T47D (cell line): ENCODE results near the gene RELN.
A peak's percentile ranks its signal among the peaks of the same experiment; 100 is the strongest.
"Not testable (repeated sequence)": the region's sequence is repeated elsewhere in the genome, so short reads cannot be mapped to it uniquely, and the experiment has no call there.

Source experiments
- DNase-seq, 2 experiments: peaks; one replicate each; pipeline versions ENCODE4 v3.0.0 to v3.0.0-alpha.2; 2011 to 2012; ENCODE audit warnings: low read depth in 1 of 2, low spot score in 1 of 2
- JUND ChIP-seq: IDR thresholded peaks from 2 replicates; pipeline ENCODE4 v1.6.1; 2012; ENCODE audit warnings: low read depth
- in situ Hi-C: cut with HindIII; loops from 2 replicates; pipeline ENCODE4 v1.10.0; 2016; ENCODE audit warnings: low sequenced_read_pairs, low pct_unique_long_range_greater_than_20kb

Gene RELN

GRCh38 chr7:103824251-103824650 lies 165.2 kb downstream of the RELN start:
- no peak for TF ChIP-seq JUND
- in situ Hi-C loops = no loop called here
- no peak for DNase-seq

DNA sequence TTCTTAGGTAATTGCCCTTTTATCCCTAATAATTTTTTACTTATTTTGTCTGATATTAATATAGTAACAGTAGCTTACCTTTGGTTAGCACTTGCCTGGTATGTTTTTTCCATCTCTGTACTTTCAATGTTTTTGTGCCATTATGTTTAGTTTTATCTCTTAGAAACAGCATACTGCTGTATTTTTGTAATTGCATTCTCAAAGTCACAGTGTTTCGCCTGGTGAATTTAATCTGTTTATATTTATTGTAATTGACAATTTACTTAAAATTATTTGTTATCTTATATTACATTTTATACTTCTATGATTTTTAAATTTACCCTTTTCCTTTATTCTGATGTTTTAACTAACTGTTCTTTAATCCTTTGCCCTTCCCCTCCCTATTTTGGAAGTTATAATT lies 166.4 kb downstream of the RELN start:
- in situ Hi-C loops = no loop called here
- no peak for TF ChIP-seq JUND
- no peak for DNase-seq

DNA sequence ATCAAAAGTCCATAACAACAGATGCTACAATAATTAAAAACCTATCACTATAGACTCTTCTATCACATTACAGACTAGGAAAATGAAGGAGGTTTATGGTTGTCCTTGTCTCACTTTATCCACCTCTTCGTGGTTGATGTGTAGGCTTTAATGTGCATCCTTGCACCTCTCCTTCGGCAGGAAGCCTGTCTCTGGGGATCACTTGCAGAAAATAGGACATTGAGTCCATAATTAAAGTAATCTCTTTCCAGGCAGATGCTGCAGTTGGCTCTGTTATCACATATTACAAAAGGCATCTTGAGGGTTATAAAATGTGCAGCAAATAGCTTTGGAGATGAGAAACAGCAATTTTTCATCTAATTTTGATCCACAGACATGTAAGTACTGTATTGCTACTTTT lies 168.4 kb downstream of the RELN start:
- in situ Hi-C loops = no loop called here
- no peak for DNase-seq
- TF ChIP-seq JUND = no peak

GRCh38 chr7:103815972-103816371 lies 173.5 kb downstream of the RELN start:
- DNase-seq, in situ Hi-C loops: not testable (repeated sequence)

DNA sequence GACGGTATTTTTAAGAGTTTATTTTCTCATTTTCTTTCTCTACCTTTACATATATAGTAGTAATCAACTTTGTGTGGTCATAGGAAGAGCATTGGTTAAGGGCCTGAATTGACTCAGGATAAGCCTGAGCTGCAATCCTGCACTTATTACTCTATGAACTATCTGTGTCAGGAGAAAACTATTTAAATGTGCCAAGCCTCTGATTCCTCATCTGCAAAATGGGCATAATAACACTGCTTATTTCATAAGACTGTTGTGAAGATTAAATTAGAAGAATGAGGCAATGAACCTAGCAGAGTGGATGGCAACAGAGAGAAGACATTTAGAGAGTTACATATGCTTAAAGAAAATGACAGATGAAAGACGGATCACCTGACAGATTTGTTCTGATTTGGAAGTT lies 175.5 kb downstream of the RELN start:
- DNase-seq = no peak
- no peak for TF ChIP-seq JUND
- in situ Hi-C loops = no loop called here

DNA sequence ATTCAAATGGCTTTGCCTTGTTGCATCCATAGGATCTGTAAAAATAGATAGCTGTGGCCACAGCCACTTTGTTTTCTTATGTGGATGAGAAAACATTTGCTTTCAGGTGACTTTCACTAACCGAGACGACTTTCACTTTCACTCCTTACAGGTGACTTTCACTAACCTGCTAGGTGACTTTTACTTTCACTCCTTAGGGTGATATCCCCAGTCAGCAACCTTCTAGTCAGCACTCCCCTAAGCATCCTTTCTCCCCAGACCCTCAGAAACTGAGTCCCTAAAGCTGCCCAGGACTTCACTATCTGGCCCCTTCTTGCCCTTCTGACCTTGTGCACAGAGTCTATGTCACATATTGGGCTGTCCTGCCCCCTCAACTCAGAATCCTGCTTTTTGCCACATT lies 177.5 kb downstream of the RELN start:
- in situ Hi-C loops = no loop called here
- no peak for TF ChIP-seq JUND
- peak; percentile 1 to 48 for DNase-seq

DNA sequence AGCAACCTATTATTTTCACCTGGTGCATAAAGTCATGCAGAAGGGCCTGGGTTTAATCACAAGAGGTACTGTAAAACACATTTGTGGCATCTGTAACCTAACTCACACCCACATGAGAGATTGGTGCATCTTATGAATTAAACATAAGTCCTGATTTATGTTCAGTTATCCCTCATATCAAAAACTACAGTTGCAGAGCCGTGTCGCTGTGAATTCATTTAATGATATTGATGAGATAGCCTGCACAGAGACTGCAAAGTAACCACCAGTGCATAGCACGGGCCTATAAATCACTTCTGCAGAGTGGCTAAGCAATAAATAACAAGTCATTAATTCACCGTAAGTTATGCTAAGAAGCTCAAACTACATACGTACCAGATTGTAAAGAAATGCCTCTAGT lies 178.2 kb downstream of the RELN start:
- no peak for TF ChIP-seq JUND
- DNase-seq = no peak
- in situ Hi-C loops = no loop called here

GRCh38 chr7:103810112-103810744 lies 179.2 kb downstream of the RELN start:
- DNase-seq = no peak
- TF ChIP-seq JUND = no peak
- in situ Hi-C loops = no loop called here

- no peak for TF ChIP-seq JUND
- in situ Hi-C loops = no loop called here
- DNase-seq = no peak
Observed at GRCh38 chr7:103809229-103809994, 180.0 kb downstream of the RELN start.

DNA sequence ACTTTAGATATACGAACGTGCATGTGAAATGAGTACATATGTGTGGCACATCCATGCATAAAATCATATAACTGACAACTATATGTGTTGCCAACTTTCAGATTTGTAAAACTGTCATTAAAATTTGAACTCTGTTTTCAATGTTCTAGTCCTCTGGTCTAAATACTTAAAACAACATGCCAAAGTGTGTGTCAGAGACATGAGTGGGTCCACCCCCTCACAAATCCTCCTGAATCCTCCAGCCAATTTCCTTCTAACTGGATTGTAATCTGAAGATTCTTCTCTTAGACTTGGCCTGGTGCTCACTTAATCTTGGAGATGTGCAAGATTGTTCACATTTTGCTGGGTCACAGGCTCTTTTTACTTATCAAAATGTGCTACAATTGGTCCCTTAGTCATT lies 184.1 kb downstream of the RELN start:
- DNase-seq = no peak
- in situ Hi-C loops = no loop called here
- TF ChIP-seq JUND = no peak

DNA sequence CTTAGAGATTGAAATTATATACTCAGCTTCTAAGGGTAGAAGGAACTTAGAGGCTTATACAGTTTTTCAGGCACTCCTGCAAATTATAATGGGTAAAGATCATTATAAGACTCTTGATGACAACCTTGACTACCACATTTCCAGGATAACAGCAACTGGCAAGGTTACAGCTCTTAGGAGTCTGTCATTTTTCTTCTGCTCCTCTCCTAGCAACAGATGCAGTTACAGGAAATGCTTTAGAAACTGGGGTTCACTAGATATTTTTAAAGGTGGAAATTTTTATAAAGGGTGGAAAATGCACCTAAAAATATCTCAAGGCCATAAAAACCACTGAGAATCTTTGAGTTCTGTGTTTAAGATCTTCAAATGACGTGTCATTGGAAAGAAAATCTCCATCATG lies 185.8 kb downstream of the RELN start:
- in situ Hi-C loops = no loop called here
- no peak for TF ChIP-seq JUND
- DNase-seq = no peak

GRCh38 chr7:103799298-103799697 lies 190.2 kb downstream of the RELN start:
- in situ Hi-C loops = no loop called here
- no peak for DNase-seq
- no peak for TF ChIP-seq JUND

DNA sequence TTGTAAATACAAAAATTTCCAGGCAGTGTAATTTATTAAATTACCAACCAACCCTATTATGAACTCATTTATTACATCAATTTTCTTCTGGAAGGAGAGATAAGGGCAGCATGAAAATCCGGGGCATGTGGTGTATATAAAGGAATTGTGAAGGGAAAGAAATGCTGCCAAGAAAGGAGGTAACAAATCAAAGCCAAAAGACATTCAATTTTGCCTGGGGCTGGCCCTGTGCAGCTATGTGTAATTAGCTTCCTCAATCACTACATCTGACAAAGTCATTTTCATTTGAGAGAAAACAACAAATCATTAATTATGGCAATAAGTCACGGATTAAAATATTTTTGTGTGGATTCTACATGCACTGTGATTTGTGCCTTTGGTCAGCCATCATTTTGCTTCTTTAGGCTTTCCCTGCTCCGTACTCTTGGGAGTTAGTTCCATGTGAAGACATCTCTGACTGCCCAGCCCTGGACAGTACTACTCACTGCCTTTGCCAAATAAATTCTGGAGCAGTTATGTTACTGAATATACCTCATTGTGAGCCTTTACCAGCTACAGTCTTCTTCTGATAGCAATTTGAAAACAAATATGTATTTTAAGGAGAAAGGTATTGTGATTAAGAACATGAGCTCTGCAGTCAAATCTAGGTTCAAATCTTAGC lies 191.7 kb downstream of the RELN start:
- TF ChIP-seq JUND = no peak
- in situ Hi-C loops = no loop called here

More for the DNA sequence above, 191.7 kb downstream of the RELN start:
- DNase-seq = no peak
